ENCODE results near the gene SLC23A1. TPM values are rescaled to one million over a fixed set of nuclear protein-coding genes. Genes with fewer than 3 reads are reported as not detected.
"Not testable (repeated sequence)": the region's sequence is repeated elsewhere in the genome, so short reads cannot be mapped to it uniquely, and the experiment has no call there.

Gene SLC23A1
- total RNA-seq, 2 donors from 2014 or later: not detected

DNA sequence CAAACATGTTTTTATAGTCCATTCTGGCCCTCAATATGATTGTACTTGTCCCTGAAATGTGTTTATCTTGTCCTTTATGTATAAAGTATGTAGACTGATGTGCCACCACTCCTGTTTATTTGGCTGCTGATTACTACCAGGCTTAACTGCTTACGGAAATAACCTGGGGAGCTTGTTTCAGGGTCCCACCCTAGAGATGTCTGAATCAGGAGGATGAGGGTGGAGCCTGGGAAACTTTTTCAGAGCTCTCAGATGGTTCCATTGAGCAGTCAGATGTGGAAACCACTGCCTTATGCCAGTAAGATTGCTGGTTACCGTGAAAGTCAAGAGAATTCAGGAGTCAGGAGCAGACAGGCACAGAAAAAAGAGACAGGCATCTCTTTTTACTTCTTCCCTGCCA is 19.2 kb downstream of the SLC23A1 start:
- no peak for ATAC-seq (ENCODE audit: insufficient number of reproducible peaks, low FRiP score, low read depth)
- DNase-seq (ENCODE audit: low spot score): no peak
- H3K4me1 ChIP-seq (ENCODE audit: control insufficient read depth in 1 of 2, low read depth in 2 of 2): peaks cover 0 to 5% of the 10 kb centered on the region in 2 donors
- TF ChIP-seq, protein P1, sequence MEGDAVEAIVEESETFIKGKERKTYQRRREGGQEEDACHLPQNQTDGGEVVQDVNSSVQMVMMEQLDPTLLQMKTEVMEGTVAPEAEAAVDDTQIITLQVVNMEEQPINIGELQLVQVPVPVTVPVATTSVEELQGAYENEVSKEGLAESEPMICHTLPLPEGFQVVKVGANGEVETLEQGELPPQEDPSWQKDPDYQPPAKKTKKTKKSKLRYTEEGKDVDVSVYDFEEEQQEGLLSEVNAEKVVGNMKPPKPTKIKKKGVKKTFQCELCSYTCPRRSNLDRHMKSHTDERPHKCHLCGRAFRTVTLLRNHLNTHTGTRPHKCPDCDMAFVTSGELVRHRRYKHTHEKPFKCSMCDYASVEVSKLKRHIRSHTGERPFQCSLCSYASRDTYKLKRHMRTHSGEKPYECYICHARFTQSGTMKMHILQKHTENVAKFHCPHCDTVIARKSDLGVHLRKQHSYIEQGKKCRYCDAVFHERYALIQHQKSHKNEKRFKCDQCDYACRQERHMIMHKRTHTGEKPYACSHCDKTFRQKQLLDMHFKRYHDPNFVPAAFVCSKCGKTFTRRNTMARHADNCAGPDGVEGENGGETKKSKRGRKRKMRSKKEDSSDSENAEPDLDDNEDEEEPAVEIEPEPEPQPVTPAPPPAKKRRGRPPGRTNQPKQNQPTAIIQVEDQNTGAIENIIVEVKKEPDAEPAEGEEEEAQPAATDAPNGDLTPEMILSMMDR (IDR thresholded peaks at IDR 0.05): no peak
- H3K4me3 ChIP-seq: no peak overlapping the region
- H3K27me3 ChIP-seq (replicated peaks; ENCODE audit: insufficient read depth): no peaks in the 10 kb centered on the region
- H3K9me3 ChIP-seq: no peaks in the 10 kb centered on the region
- H3K36me3 ChIP-seq: peaks cover 41% of the 10 kb centered on the region
- H3K27ac ChIP-seq: no peak overlapping the region

DNA sequence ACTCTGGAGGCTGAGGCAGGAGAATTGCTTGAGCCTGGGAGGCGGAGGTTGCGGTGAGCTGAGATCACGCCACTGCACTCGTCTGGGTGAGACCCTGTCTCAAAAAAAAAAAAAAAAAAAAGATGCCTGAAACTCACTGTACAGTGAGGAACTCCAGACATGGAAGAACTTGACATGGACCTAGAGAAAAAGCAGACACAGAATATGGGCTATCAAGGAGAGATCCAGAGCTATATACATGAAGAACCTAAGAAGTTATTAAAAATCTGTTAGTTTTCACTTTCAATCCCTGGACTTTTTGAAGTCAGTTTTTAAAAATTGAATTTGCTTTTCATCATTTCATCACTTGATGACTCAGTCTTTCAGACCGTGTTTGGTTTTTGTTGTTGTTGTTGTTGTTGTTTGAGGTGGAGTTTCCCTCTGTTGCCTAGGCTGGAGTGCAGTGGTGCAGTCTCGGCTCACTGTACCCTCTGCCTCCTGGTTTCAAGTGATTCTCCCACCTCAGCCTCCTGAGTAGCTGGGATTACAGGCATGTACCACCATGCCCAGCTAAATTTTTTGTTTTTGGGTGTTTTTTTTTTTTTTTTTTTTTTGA is 21.2 kb downstream of the SLC23A1 start:
- ATAC-seq (ENCODE audit: insufficient number of reproducible peaks, low FRiP score, low read depth): no peak
- Histone ChIP-seq H3K27me3 (replicated peaks; ENCODE audit: insufficient read depth) (no peaks in the 10 kb centered on the region), H3K27ac (no peak overlapping the region), H3K9me3 (no peaks in the 10 kb centered on the region), H3K4me3 (no peak overlapping the region), H3K36me3 (peaks cover 26% of the 10 kb centered on the region), H3K4me1 (ENCODE audit: control insufficient read depth in 1 of 2, low read depth in 2 of 2) (peaks cover 0 to 5% of the 10 kb centered on the region in 2 donors)
- TF ChIP-seq, protein P1 (IDR thresholded peaks at IDR 0.05): no peak
- no peak for DNase-seq (ENCODE audit: low spot score)

DNA sequence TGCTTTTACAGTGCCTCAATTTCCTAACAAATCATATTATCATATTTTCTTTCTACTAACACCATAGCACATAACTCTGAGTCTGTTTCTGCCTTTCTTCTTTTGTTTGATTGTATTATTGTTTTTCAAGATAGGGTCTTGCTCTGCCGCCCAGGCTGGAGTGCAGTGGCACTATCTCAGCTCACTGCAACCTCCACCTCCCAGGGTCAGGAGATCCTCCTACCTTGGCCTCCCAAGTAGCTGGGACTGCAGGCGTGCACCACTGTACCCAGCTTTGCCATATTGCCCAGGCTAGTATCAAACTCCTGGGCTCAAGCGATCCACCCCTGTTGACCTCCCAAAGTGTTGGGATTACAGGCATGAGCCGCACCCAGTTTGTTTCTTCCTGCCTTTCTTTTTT is 22.7 kb downstream of the SLC23A1 start:
- H3K4me1 ChIP-seq (ENCODE audit: control insufficient read depth in 1 of 2, low read depth in 2 of 2): peaks cover 0 to 5% of the 10 kb centered on the region in 2 donors
- TF ChIP-seq, protein P1 (IDR thresholded peaks at IDR 0.05): no peak
- peaks cover 12% of the 10 kb centered on the region for H3K36me3 ChIP-seq
- no peak for DNase-seq (ENCODE audit: low spot score)
- no peak overlapping the region for H3K27ac ChIP-seq
- no peak for ATAC-seq (ENCODE audit: insufficient number of reproducible peaks, low FRiP score, low read depth)
- H3K9me3 ChIP-seq: no peaks in the 10 kb centered on the region
- no peaks in the 10 kb centered on the region for H3K27me3 ChIP-seq (replicated peaks; ENCODE audit: insufficient read depth)
- H3K4me3 ChIP-seq: no peak overlapping the region

GRCh38 chr5:139358064-139358463 is 25.0 kb downstream of the SLC23A1 start:
- ATAC-seq (ENCODE audit: insufficient number of reproducible peaks, low FRiP score, low read depth): no peak
- no peaks in the 10 kb centered on the region for H3K9me3 ChIP-seq
- H3K36me3 ChIP-seq: no peaks in the 10 kb centered on the region
- no peak overlapping the region for H3K4me3 ChIP-seq
- TF ChIP-seq, protein P1 (IDR thresholded peaks at IDR 0.05): no peak
- H3K27ac ChIP-seq: no peak overlapping the region
- no peak for DNase-seq (ENCODE audit: low spot score)
- no peaks in the 10 kb centered on the region for H3K27me3 ChIP-seq (replicated peaks; ENCODE audit: insufficient read depth)
- peaks cover 0 to 9% of the 10 kb centered on the region in 2 donors for H3K4me1 ChIP-seq (ENCODE audit: control insufficient read depth in 1 of 2, low read depth in 2 of 2)

GRCh38 chr5:139355900-139356299 is 27.2 kb downstream of the SLC23A1 start:
- DNase-seq (ENCODE audit: low spot score); H3K4me3 ChIP-seq; ATAC-seq (ENCODE audit: insufficient number of reproducible peaks, low FRiP score, low read depth); H3K9me3 ChIP-seq; H3K36me3 ChIP-seq; H3K4me1 ChIP-seq (ENCODE audit: control insufficient read depth in 1 of 2, low read depth in 2 of 2); H3K27ac ChIP-seq; H3K27me3 ChIP-seq (replicated peaks; ENCODE audit: insufficient read depth): not testable (repeated sequence)

DNA sequence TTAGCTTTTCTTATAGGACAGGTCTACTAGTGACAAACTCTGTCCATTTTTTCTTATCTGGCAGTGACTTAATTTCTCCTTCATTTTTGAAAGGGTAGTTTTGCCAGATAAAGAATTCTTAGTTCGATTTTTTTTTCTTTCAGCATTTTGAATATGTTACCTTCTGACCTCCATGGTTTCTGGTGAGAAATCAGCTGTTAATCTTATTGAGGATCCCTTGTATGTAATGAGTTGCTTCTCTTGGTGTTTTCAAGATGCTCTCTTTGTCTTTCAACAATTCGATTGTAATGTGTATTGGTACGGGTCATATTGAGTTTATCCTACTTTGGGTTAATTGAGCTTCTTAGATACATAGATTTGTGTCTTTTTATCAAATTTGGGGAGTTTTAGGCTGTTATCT is 28.9 kb downstream of the SLC23A1 start:
- DNase-seq (ENCODE audit: low spot score): no peak
- Histone ChIP-seq H3K4me3 (no peak overlapping the region), H3K9me3 (no peaks in the 10 kb centered on the region), H3K27ac (no peak overlapping the region), H3K36me3 (no peaks in the 10 kb centered on the region), H3K4me1 (ENCODE audit: control insufficient read depth in 1 of 2, low read depth in 2 of 2) (peaks cover 4 to 10% of the 10 kb centered on the region in 2 donors), H3K27me3 (replicated peaks; ENCODE audit: insufficient read depth) (no peaks in the 10 kb centered on the region)
- TF ChIP-seq, protein P1 (IDR thresholded peaks at IDR 0.05): no peak
- no peak for ATAC-seq (ENCODE audit: insufficient number of reproducible peaks, low FRiP score, low read depth)

GRCh38 chr5:139347863-139348262 is 35.2 kb downstream of the SLC23A1 start:
- H3K27ac ChIP-seq; H3K4me3 ChIP-seq; DNase-seq (ENCODE audit: low spot score); H3K27me3 ChIP-seq (replicated peaks; ENCODE audit: insufficient read depth); H3K9me3 ChIP-seq; ATAC-seq (ENCODE audit: insufficient number of reproducible peaks, low FRiP score, low read depth); H3K36me3 ChIP-seq: not testable (repeated sequence)
- H3K4me1 ChIP-seq (ENCODE audit: control insufficient read depth in 1 of 2, low read depth in 2 of 2): peaks cover 25 to 28% of the 10 kb centered on the region in 2 donors

GRCh38 chr5:139345442-139345841 is 37.7 kb downstream of the SLC23A1 start:
- H3K4me1 ChIP-seq (ENCODE audit: control insufficient read depth in 1 of 2, low read depth in 2 of 2): peaks cover 27 to 39% of the 10 kb centered on the region in 2 donors
- not testable (repeated sequence) for DNase-seq (ENCODE audit: low spot score); H3K27ac ChIP-seq; H3K9me3 ChIP-seq; ATAC-seq (ENCODE audit: insufficient number of reproducible peaks, low FRiP score, low read depth); H3K36me3 ChIP-seq; H3K4me3 ChIP-seq; H3K27me3 ChIP-seq (replicated peaks; ENCODE audit: insufficient read depth)
